Liver (tissue), 9 donors: ENCODE measurements around the gene SLC36A3. TPM values are rescaled to one million over a fixed set of nuclear protein-coding genes. Genes with fewer than 3 reads are reported as not detected.

ENCODE experiments used
- DNase-seq: peaks from one replicate; pipeline ENCODE4 v3.0.0-alpha.2; 2017; ENCODE audit warnings: low spot score
- H3K27ac ChIP-seq, 2 donors: one replicate each; pipeline ENCODE4 v1.7.0; 2013; ENCODE audit warnings: inconsistent platforms in 2 of 2, low read length in 2 of 2, control low read depth in 1 of 2, low read depth in 1 of 2, mild to moderate bottlenecking in 1 of 2
- H3K27me3 ChIP-seq, 4 donors: one replicate each; pipeline versions ENCODE4 v1.6.1 to v1.7.0; 2013; ENCODE audit warnings: low read length in 3 of 4, inconsistent platforms in 1 of 4, mild to moderate bottlenecking in 1 of 4, moderate library complexity in 1 of 4; ENCODE audit not compliant: control insufficient read depth in 4 of 4, insufficient read depth in 4 of 4
- H3K36me3 ChIP-seq, 4 donors: one replicate each; pipeline versions ENCODE4 v1.6.1 to v1.7.0; 2013; ENCODE audit warnings: low read length in 3 of 4, mild to moderate bottlenecking in 3 of 4, low read depth in 1 of 4, moderate library complexity in 1 of 4; ENCODE audit not compliant: control insufficient read depth in 4 of 4, insufficient read depth in 3 of 4
- H3K4me1 ChIP-seq, 4 donors: one replicate each; pipeline versions ENCODE4 v1.6.1 to v1.7.0; 2013; ENCODE audit warnings: low read length in 3 of 4, mild to moderate bottlenecking in 3 of 4, moderate library complexity in 1 of 4; ENCODE audit not compliant: control insufficient read depth in 4 of 4, insufficient read depth in 4 of 4
- H3K4me3 ChIP-seq, 3 donors: one replicate each; pipeline versions ENCODE4 v1.6.1 to v1.7.0; 2013; ENCODE audit warnings: low read length in 3 of 3, control low read depth in 1 of 3, low read depth in 1 of 3, mild to moderate bottlenecking in 1 of 3
- H3K9ac ChIP-seq, 2 donors: one replicate each; pipeline ENCODE4 v1.7.0; 2013; ENCODE audit warnings: low read length in 2 of 2, mild to moderate bottlenecking in 2 of 2, moderate library complexity in 2 of 2, control low read depth in 1 of 2, low read depth in 1 of 2
- H3K9me3 ChIP-seq, 4 donors: one replicate each; pipeline versions ENCODE4 v1.6.1 to v1.7.0; 2013; ENCODE audit warnings: low read length in 3 of 4; ENCODE audit not compliant: control insufficient read depth in 4 of 4
- CTCF ChIP-seq: fragments of 150-350 bp; IDR thresholded peaks from 2 replicates; pipeline ENCODE4 v1.5.1; 2017; ENCODE audit warnings: improper control_type of control experiment, low read depth, low read length; ENCODE audit not compliant: missing input control
- EGR1 ChIP-seq, 2 donors: IDR thresholded peaks; 2 replicates each; pipeline ENCODE4 v1.6.1; 2016 to 2018; ENCODE audit warnings: antibody characterized with exemption in 2 of 2, low read depth in 2 of 2
- FOXA2 ChIP-seq: IDR thresholded peaks from 2 replicates; pipeline ENCODE4 v1.6.1; 2016; ENCODE audit warnings: antibody characterized with exemption
- GABPA ChIP-seq, 2 donors: IDR thresholded peaks in 1 of 2; conservative IDR thresholded peaks in 1 of 2; 2 replicates each; pipeline ENCODE4 v1.6.1; 2016; ENCODE audit warnings: antibody characterized with exemption in 2 of 2, mild to moderate bottlenecking in 1 of 2, moderate library complexity in 1 of 2
- HNF4A ChIP-seq, 2 donors: conservative IDR thresholded peaks; 2 replicates each; pipeline ENCODE4 v1.6.1; 2016; ENCODE audit warnings: antibody characterized with exemption in 2 of 2, mild to moderate bottlenecking in 2 of 2
- HNF4G ChIP-seq: IDR thresholded peaks from 2 replicates; pipeline ENCODE4 v1.6.1; 2016; ENCODE audit warnings: antibody characterized with exemption
- JUND ChIP-seq, 2 donors: IDR thresholded peaks; 2 replicates each; pipeline ENCODE4 v1.6.1; 2016; ENCODE audit warnings: antibody characterized with exemption in 2 of 2
- NR2F2 ChIP-seq: IDR thresholded peaks from 2 replicates; pipeline ENCODE4 v1.6.1; 2016; ENCODE audit warnings: antibody characterized with exemption
- RAD21 ChIP-seq, 2 donors: IDR thresholded peaks; 2 replicates each; pipeline ENCODE4 v1.6.1; 2016; ENCODE audit warnings: antibody characterized with exemption in 2 of 2, mild to moderate bottlenecking in 2 of 2
- REST ChIP-seq: IDR thresholded peaks from 2 replicates; pipeline ENCODE4 v1.6.1; 2016; ENCODE audit warnings: antibody characterized with exemption, mild to moderate bottlenecking
- RXRA ChIP-seq, 2 donors: IDR thresholded peaks; 2 replicates each; pipeline ENCODE4 v1.6.1; 2017 to 2018; ENCODE audit warnings: antibody characterized with exemption in 2 of 2, mild to moderate bottlenecking in 1 of 2
- SP1 ChIP-seq: IDR thresholded peaks from 2 replicates; pipeline ENCODE4 v1.6.1; 2018; ENCODE audit warnings: antibody characterized with exemption, mild to moderate bottlenecking
- TAF1 ChIP-seq: conservative IDR thresholded peaks from 2 replicates; pipeline ENCODE4 v1.6.1; 2016; ENCODE audit warnings: antibody characterized with exemption, mild to moderate bottlenecking
- YY1 ChIP-seq: IDR thresholded peaks from 2 replicates; pipeline ENCODE4 v1.6.1; 2016; ENCODE audit warnings: antibody characterized with exemption, mild to moderate bottlenecking
- WGBS: extraction: QIAGEN DNeasy Blood & Tissue Kit; methylation state at CpG from one replicate; pipeline ENCODE4 v1.1.7; 2013; 5-methylcytosine and 5-hydroxymethylcytosine counted together
- polyA plus RNA-seq, 2 donors: library from polyadenylated mRNA; stranded (reverse) in 1 of 2; unstranded in 1 of 2; fragments of 200-250 nt in 1 of 2; fragments of >200 nt in 1 of 2; fragmentation: Nextera tagmentation in 1 of 2; extraction: Ambion mirVana in 1 of 2; gene quantifications; one replicate each; pipeline versions ENCODE4 v1.2.1 to v1.2.3, GENCODE V29; 2013 to 2015
- total RNA-seq, 2 donors: library from RNA; depleted of rRNA; stranded (reverse); fragments of >200 nt; gene quantifications; one replicate each; pipeline ENCODE4 v1.2.3, GENCODE V29; 2014
- TF ChIP-seq, protein P1 (sequence below): IDR thresholded peaks from 2 replicates; pipeline ENCODE4 v1.6.1; 2016; ENCODE audit warnings: antibody characterized with exemption
- TF ChIP-seq, protein P2 (sequence below): IDR thresholded peaks from 2 replicates; pipeline ENCODE4 v1.6.1; 2016; ENCODE audit warnings: antibody characterized with exemption
- donor health status: healthy.
- donor health status: healthy.
- donor health status: healthy.
- donor health status: healthy.
- donor health status: healthy.

The SLC36A3 gene
- total and polyA plus RNA-seq, 4 donors, result not detected

DNA sequence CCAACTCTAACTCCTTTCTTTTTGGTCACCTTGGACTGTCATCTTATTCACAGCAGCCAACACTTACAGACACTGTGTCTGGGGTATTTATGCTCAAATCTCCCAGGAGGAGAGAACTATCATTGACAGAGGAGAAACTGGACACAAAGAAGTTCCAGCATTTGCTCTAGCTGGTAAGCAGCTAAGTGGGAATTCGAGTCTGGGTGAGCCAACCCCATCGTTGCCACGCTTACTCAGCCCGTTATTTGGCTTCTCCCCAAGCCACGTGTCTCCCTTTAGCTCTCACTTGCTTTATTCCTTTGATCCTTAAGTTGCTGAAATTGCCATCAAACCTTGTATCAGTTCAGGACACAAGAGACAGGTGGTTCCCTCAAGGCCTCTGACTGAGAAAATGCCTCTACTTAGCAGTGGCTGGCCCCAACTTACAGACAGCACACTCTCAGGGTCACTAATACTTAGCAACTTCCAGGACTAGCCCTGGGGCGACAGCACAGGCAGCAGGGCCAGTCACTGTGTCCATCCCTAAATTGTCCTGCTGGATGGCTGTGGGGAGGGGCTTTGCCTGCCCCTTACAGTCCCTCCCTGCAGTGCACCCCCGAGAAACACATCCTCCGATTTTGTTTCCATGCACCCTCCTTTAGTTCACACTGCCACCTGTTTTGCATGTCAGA is 42.4 kb upstream of the SLC36A3 start:
- H3K4me3 ChIP-seq, result no peak overlapping the region
- no peak for DNase-seq
- H3K9ac ChIP-seq, result no peak overlapping the region
- TF ChIP-seq HNF4G (no peak), REST (no peak), NR2F2 (no peak), SP1 (no peak), RAD21 (IDR thresholded peaks at IDR 0.05) (no peak), HNF4A (conservative IDR thresholded peaks at IDR 0.05) (no peak), GABPA (IDR thresholded peaks at IDR 0.05 in 1 of 2, conservative IDR thresholded peaks at IDR 0.05 in 1 of 2) (no peak), CTCF (no peak), YY1 (no peak), TAF1 (no peak), JUND (IDR thresholded peaks at IDR 0.05) (no peak), EGR1 (IDR thresholded peaks at IDR 0.05; ENCODE audit: low read depth in 2 of 2) (no peak), FOXA2 (no peak)
- TF ChIP-seq, protein P1, sequence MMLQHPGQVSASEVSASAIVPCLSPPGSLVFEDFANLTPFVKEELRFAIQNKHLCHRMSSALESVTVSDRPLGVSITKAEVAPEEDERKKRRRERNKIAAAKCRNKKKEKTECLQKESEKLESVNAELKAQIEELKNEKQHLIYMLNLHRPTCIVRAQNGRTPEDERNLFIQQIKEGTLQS, result no peak
- H3K4me1 ChIP-seq, result no peaks in the 10 kb centered on the region
- H3K36me3 ChIP-seq, result no peaks in the 10 kb centered on the region
- H3K9me3 ChIP-seq, result no peaks in the 10 kb centered on the region
- H3K27me3 ChIP-seq, result peaks cover 0 to 11% (median 2%) of the 10 kb centered on the region in 4 donors
- no peak overlapping the region for H3K27ac ChIP-seq
- WGBS, result 55% methylated on average over 8 of the region's 8 CpGs

GRCh38 chr5:151345187-151345807 is 41.7 kb upstream of the SLC36A3 start:
- no peak overlapping the region for H3K27ac ChIP-seq
- WGBS, result 31% methylated on average over 11 of the region's 11 CpGs
- H3K9ac ChIP-seq, result no peak overlapping the region
- no peaks in the 10 kb centered on the region for H3K4me1 ChIP-seq
- H3K27me3 ChIP-seq, result peaks cover 0 to 11% (median 2%) of the 10 kb centered on the region in 4 donors
- no peaks in the 10 kb centered on the region for H3K36me3 ChIP-seq
- no peaks in the 10 kb centered on the region for H3K9me3 ChIP-seq
- H3K4me3 ChIP-seq, result no peak overlapping the region
- no peak for DNase-seq
- TF ChIP-seq CTCF (no peak), HNF4G (no peak), HNF4A (conservative IDR thresholded peaks at IDR 0.05) (no peak), FOXA2 (no peak), REST (no peak), TAF1 (no peak), RXRA (IDR thresholded peaks at IDR 0.05) (no peak), EGR1 (IDR thresholded peaks at IDR 0.05; ENCODE audit: low read depth in 2 of 2) (no peak)
- TF ChIP-seq, protein P2, sequence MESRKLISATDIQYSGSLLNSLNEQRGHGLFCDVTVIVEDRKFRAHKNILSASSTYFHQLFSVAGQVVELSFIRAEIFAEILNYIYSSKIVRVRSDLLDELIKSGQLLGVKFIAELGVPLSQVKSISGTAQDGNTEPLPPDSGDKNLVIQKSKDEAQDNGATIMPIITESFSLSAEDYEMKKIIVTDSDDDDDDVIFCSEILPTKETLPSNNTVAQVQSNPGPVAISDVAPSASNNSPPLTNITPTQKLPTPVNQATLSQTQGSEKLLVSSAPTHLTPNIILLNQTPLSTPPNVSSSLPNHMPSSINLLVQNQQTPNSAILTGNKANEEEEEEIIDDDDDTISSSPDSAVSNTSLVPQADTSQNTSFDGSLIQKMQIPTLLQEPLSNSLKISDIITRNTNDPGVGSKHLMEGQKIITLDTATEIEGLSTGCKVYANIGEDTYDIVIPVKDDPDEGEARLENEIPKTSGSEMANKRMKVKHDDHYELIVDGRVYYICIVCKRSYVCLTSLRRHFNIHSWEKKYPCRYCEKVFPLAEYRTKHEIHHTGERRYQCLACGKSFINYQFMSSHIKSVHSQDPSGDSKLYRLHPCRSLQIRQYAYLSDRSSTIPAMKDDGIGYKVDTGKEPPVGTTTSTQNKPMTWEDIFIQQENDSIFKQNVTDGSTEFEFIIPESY, result no peak
- TF ChIP-seq, protein P1, result no peak
